T-cell (primary cell): ENCODE data around the gene CFAP119. TPM values are rescaled to one million over a fixed set of nuclear protein-coding genes. Genes with fewer than 3 reads are reported as not detected.
A peak's percentile ranks its signal among the peaks of the same experiment; 100 is the strongest.
"Not testable (repeated sequence)": the region's sequence is repeated elsewhere in the genome, so short reads cannot be mapped to it uniquely, and the experiment has no call there.

Experiments
- ATAC-seq, 4 experiments: fragments of 200-7000 bp in 3 of 4; fragments of 150-1000 bp in 1 of 4; cut with Tn5 transposase; replicated peaks in 1 of 4; 1 replicate in 3 of 4; 2 replicates in 1 of 4; pipeline ENCODE4 v1.10.0; 2021; ENCODE audit warnings: moderate library complexity in 3 of 4, mild to moderate bottlenecking in 2 of 4, moderate number of reproducible peaks in 1 of 4
- CTCF ChIA-PET, 2 donors: fragments of 300-600 bp; sonication (Branson Sonifier 250); formaldehyde crosslinking; loops; one replicate each; lab custom pipeline; 2022; ENCODE audit warnings: antibody characterized with exemption in 2 of 2; lab: Charles Lee
- POLR2A ChIA-PET, 2 donors: fragments of 300-600 bp; sonication (Branson Sonifier 250); formaldehyde crosslinking; loops; one replicate each; lab custom pipeline; 2022; ENCODE audit warnings: antibody characterized with exemption in 2 of 2; lab: Charles Lee
- DNase-seq, 35 experiments: peaks; one replicate each; pipeline versions ENCODE4 v3.0.0 to v3.0.0-alpha.2; 2013 to 2023
- H3K27ac ChIP-seq: one replicate; pipeline ENCODE4 v1.5.1; 2013; ENCODE audit warnings: low read length
- H3K27me3 ChIP-seq, 2 experiments: replicated peaks in 1 of 2; 1 replicate in 1 of 2; 2 replicates in 1 of 2; pipeline versions ENCODE4 v1.6.1 to v1.7.0; 2013; ENCODE audit warnings: low read length in 1 of 2, mixed read lengths in 1 of 2; ENCODE audit not compliant: control insufficient read depth in 2 of 2, insufficient read depth in 2 of 2; ENCODE audit errors: extremely low read depth in 1 of 2
- H3K36me3 ChIP-seq, 2 donors: 1 replicate in 1 of 2; 2 replicates in 1 of 2; pipeline versions ENCODE4 v1.6.1 to v1.7.0; 2013; ENCODE audit warnings: low read length in 1 of 2; ENCODE audit not compliant: control insufficient read depth in 2 of 2, insufficient read depth in 1 of 2; ENCODE audit errors: extremely low read depth in 1 of 2
- H3K4me1 ChIP-seq, 2 experiments: 1 replicate in 1 of 2; 2 replicates in 1 of 2; pipeline versions ENCODE4 v1.6.1 to v1.7.0; 2013; ENCODE audit warnings: low read length in 2 of 2, mixed read lengths in 1 of 2; ENCODE audit not compliant: insufficient read depth in 2 of 2, control insufficient read depth in 1 of 2; ENCODE audit errors: extremely low read depth in 1 of 2
- H3K4me3 ChIP-seq, 2 donors: 1 replicate in 1 of 2; 2 replicates in 1 of 2; pipeline versions ENCODE4 v1.5.1 to v1.7.0; 2013; ENCODE audit warnings: mild to moderate bottlenecking in 2 of 2, low read length in 1 of 2, moderate library complexity in 1 of 2; ENCODE audit not compliant: control insufficient read depth in 1 of 2; ENCODE audit errors: extremely low read depth in 1 of 2
- H3K9me3 ChIP-seq: 2 replicates; pipeline ENCODE4 v1.7.0; 2013
- H3K27ac Mint-ChIP-seq, 2 donors: one replicate each; pipeline ENCODE4 v1.8.0; 2020 to 2021; ENCODE audit warnings: mild to moderate bottlenecking in 2 of 2, mixed read lengths in 2 of 2
- H3K27me3 Mint-ChIP-seq, 2 donors: one replicate each; pipeline ENCODE4 v1.8.0; 2021 to 2022; ENCODE audit warnings: mixed read lengths in 2 of 2
- H3K36me3 Mint-ChIP-seq: one replicate; pipeline ENCODE4 v1.8.0; 2021; ENCODE audit warnings: mixed read lengths
- H3K4me1 Mint-ChIP-seq, 3 donors: one replicate each; pipeline ENCODE4 v1.8.0; 2020 to 2022; ENCODE audit warnings: mixed read lengths in 3 of 3, mild to moderate bottlenecking in 1 of 3
- H3K4me3 Mint-ChIP-seq, 3 donors: one replicate each; pipeline ENCODE4 v1.8.0; 2020 to 2022; ENCODE audit warnings: mild to moderate bottlenecking in 3 of 3, mixed read lengths in 3 of 3, moderate library complexity in 3 of 3
- H3K9me3 Mint-ChIP-seq, 3 donors: one replicate each; pipeline ENCODE4 v1.8.0; 2020 to 2022; ENCODE audit warnings: mixed read lengths in 3 of 3
- WGBS: methylation state at CpG from one replicate; pipeline ENCODE4 v1.1.5; 2013; ENCODE audit warnings: missing lambda C conversion rate; ENCODE audit not compliant: insufficient coverage; 5-methylcytosine and 5-hydroxymethylcytosine counted together
- total RNA-seq, 35 experiments: library from RNA in 6 of 35; stranded (reverse) in 6 of 35; fragments of 120-200 nt in 1 of 35; gene quantifications; one replicate each; pipeline versions ENCODE4 v1.2.1 to v1.2.4 and lab custom pipeline; 2013 to 2026

The CFAP119 gene
- total RNA-seq (1 to 10 TPM; 1.3 to 3.1 (median 2.7) TPM), total RNA-seq (lab: John Stamatoyannopoulos, UW) (0.23 to 4.6 (median 1.8) reads per million in 29 experiments)
- total RNA-seq (2013): 0.83 TPM

DNA sequence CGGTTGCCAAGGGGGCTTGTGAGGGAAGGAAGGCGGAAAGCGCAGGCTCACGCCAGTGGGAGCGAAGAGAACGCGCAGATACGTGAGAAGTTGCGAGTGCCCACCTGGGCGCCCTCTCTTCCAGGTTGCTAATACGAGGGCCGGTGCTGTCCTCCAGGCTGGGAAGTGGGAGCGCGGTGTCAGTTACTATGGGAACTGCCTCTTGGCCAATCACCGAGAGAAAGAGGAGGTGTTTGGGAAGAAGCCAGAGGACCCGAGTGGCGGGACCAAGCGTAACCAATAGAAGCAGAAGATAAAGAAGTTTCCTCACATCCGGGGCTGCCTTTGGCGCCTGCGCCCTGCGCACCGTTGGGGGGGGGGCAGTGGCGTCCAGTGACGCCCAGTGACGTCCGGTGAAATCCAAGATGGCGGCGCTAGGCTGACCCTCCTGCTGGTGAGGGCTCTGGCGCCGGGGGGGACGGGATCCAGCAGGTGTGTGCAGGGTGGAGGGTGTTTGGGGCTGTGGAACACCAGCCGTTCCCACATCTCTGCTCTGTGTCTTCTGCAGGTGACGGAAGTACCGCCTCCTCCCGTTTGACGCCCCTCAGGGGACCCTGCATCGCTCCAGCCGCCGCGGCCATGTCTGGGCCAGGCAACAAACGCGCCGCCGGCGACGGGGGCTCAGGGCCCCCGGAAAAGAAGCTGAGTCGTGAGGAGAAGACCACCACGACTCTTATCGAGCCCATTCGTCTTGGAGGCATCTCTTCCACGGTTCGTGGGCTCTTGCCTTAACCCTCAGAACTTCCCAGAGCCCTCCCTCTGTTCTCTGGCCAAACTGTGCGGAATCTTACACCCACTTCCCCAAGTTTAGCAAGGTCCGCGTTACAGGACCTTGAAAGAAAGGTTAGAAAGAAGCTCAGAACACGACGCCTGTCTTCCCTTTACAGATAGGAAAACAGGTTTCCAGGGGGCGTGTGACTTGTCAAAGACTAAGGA lies at the start of gene CFAP119, which contains the start of gene RNF40:
TSS of gene CFAP119 (minus strand) at position 135 of the 975 bp plus-strand sequence. CDS start 314 bp downstream, outside the sequence.
TSS of gene RNF40 (plus strand) at position 395 of the 975 bp plus-strand sequence. CDS start at position 619, 224 bp downstream.
- DNase-seq: peak; percentile 76 to 94 (median 84)
- H3K27me3 ChIP-seq: no peaks in the 10 kb centered on the region
- peak; percentile 92 to 94 (median 94) for ATAC-seq
- ChIA-PET CTCF (no interaction called here), POLR2A (interaction anchor here (0.5 to 0.8 kb wide), 4 partner anchors 27 to 306 kb away, joined by 3 to 6 read pairs (median 6); no protein-coding TSS in a partner anchor)
- Mint-ChIP-seq H3K27me3 (no peaks in the 10 kb centered on the region), H3K4me3 (peak within 1 kb of the TSS; percentile 93 to 96 (median 96)), H3K36me3 (peaks cover 24% of the 10 kb centered on the region), H3K27ac (peak within 1 kb of the TSS; percentile 89 to 90), H3K4me1 (peaks cover 28 to 39% (median 37%) of the 10 kb centered on the region in 3 donors), H3K9me3 (no peaks in the 10 kb centered on the region)
- peaks cover 6 to 41% of the 10 kb centered on the region in 2 donors for H3K36me3 ChIP-seq
- peak within 1 kb of the TSS; percentile 70 for H3K27ac ChIP-seq
- peaks cover 10 to 49% of the 10 kb centered on the region in 2 experiments for H3K4me1 ChIP-seq
- WGBS: under 1% methylated on average over 47 of the region's 60 CpGs
- peak within 1 kb of the TSS; percentile 84 to 85 for H3K4me3 ChIP-seq
- H3K9me3 ChIP-seq: no peaks in the 10 kb centered on the region

- CTCF ChIA-PET, H3K9me3 ChIP-seq, ATAC-seq, H3K36me3 Mint-ChIP-seq, H3K36me3 ChIP-seq, H3K4me3 Mint-ChIP-seq, H3K9me3 Mint-ChIP-seq, H3K27ac ChIP-seq, H3K27ac Mint-ChIP-seq, DNase-seq, H3K4me3 ChIP-seq, H3K27me3 Mint-ChIP-seq: not testable (repeated sequence)
- Histone ChIP-seq H3K4me1 (peaks cover 8 to 28% of the 10 kb centered on the region in 2 experiments), H3K27me3 (peaks cover 0 to 12% of the 10 kb centered on the region in 2 experiments)
- 70% methylated on average over 2 of the region's 5 CpGs for WGBS
- POLR2A ChIA-PET: interaction anchor here in 1 of 2 donors (1.1 kb wide), 1 partner anchor 39 kb away, joined by 4 read pairs; no protein-coding TSS in a partner anchor
- peaks cover 22 to 34% (median 27%) of the 10 kb centered on the region in 3 donors for H3K4me1 Mint-ChIP-seq
Measured at GRCh38 chr16:30809675-30810074, 47.8 kb upstream of the CFAP119 start.

DNA sequence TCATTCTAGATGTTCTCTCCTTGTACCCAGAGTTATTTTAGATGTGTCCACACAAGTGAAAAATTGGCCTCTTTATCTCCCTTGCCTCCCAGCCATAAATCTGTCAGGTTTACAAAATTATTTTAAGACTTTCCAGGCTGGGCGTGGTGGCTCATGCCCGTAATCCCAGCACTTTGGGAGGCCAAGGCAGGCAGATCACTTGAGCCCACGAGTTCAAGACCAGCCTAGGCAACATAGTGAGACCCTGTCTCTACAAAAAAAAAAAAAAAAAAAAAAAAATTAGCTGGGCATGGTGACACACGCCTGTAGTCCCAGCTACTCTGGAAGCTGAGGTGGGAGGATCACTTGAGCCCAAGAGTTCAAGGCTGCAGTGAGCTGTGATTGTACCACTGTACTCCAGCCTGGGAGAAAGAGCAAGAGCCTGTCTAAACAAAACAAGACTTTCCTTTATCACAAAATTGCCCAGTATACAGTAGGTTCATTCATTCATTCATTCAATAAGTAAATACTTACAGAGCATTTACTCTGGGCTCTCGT lies 47.1 kb upstream of the CFAP119 start:
- WGBS: 80% methylated on average over 2 of the region's 5 CpGs
- H3K27me3 ChIP-seq: peaks cover 0 to 12% of the 10 kb centered on the region in 2 experiments
- H3K27me3 Mint-ChIP-seq, POLR2A ChIA-PET, H3K4me3 ChIP-seq, H3K36me3 Mint-ChIP-seq, H3K27ac ChIP-seq, H3K9me3 ChIP-seq, H3K4me3 Mint-ChIP-seq, H3K27ac Mint-ChIP-seq, ATAC-seq, H3K9me3 Mint-ChIP-seq, H3K36me3 ChIP-seq, DNase-seq, CTCF ChIA-PET: not testable (repeated sequence)
- H3K4me1 ChIP-seq: peaks cover 8 to 22% of the 10 kb centered on the region in 2 experiments
- H3K4me1 Mint-ChIP-seq: peaks cover 20 to 28% (median 22%) of the 10 kb centered on the region in 3 donors

- Mint-ChIP-seq H3K9me3 (no peaks in the 10 kb centered on the region), H3K36me3 (no peaks in the 10 kb centered on the region), H3K27ac (no peak overlapping the region), H3K4me1 (peaks cover 16 to 22% (median 21%) of the 10 kb centered on the region in 3 donors), H3K4me3 (no peak overlapping the region), H3K27me3 (no peaks in the 10 kb centered on the region)
- Histone ChIP-seq H3K36me3 (no peaks in the 10 kb centered on the region), H3K4me3 (no peak overlapping the region), H3K27ac (no peak overlapping the region), H3K4me1 (peaks cover 5 to 17% of the 10 kb centered on the region in 2 experiments), H3K27me3 (peaks cover 0 to 12% of the 10 kb centered on the region in 2 experiments), H3K9me3 (no peaks in the 10 kb centered on the region)
- WGBS: 55% methylated on average over 4 of the region's 5 CpGs
- POLR2A ChIA-PET: no interaction called here
- DNase-seq (no peak), ATAC-seq (no peak)
- CTCF ChIA-PET: interaction anchor here in 1 of 2 donors (0.6 kb wide), 1 partner anchor 233 kb away, joined by 3 read pairs; no protein-coding TSS in a partner anchor
Measured at GRCh38 chr16:30808146-30808545, 46.3 kb upstream of the CFAP119 start.

- peaks cover 0 to 12% of the 10 kb centered on the region in 2 experiments for H3K27me3 ChIP-seq
- Mint-ChIP-seq H3K36me3 (no peaks in the 10 kb centered on the region), H3K4me3 (peak overlapping the region; percentile 79 to 88 (median 83)), H3K27ac (peak overlapping the region; percentile 76 to 82), H3K27me3 (no peaks in the 10 kb centered on the region), H3K9me3 (no peaks in the 10 kb centered on the region), H3K4me1 (peaks cover 16 to 27% (median 22%) of the 10 kb centered on the region in 3 donors)
- no peaks in the 10 kb centered on the region for H3K36me3 ChIP-seq
- H3K9me3 ChIP-seq: no peaks in the 10 kb centered on the region
- peak; percentile 12 to 72 (median 47) for DNase-seq
- 11% methylated on average over 50 of the region's 62 CpGs for WGBS
- POLR2A ChIA-PET: interaction anchor here in 1 of 2 donors (0.7 kb wide), 1 partner anchor 84 kb away, joined by 3 read pairs; no protein-coding TSS in a partner anchor
- H3K27ac ChIP-seq: peak overlapping the region; percentile 38
- peaks cover 5 to 17% of the 10 kb centered on the region in 2 experiments for H3K4me1 ChIP-seq
- ATAC-seq: peak; percentile 87 to 96 (median 92)
- H3K4me3 ChIP-seq: peak overlapping the region; percentile 71 to 83
- CTCF ChIA-PET: interaction anchor here in 1 of 2 donors (0.6 to 1.2 kb wide), 3 partner anchors 9 to 52 kb away, joined by 3 to 10 read pairs (median 5); no protein-coding TSS in a partner anchor
Measured at GRCh38 chr16:30805370-30806169, 43.7 kb upstream of the CFAP119 start.
